DMS114 treated with DMSO at 0.1 percent for 48 hours (cell line): ENCODE data around the gene ALPK3.

ENCODE experiments used
- DNase-seq: peaks from one replicate; lab custom pipeline; 2025; ENCODE audit not compliant: unreplicated experiment; lab: John Stamatoyannopoulos, UW

Gene ALPK3

DNA sequence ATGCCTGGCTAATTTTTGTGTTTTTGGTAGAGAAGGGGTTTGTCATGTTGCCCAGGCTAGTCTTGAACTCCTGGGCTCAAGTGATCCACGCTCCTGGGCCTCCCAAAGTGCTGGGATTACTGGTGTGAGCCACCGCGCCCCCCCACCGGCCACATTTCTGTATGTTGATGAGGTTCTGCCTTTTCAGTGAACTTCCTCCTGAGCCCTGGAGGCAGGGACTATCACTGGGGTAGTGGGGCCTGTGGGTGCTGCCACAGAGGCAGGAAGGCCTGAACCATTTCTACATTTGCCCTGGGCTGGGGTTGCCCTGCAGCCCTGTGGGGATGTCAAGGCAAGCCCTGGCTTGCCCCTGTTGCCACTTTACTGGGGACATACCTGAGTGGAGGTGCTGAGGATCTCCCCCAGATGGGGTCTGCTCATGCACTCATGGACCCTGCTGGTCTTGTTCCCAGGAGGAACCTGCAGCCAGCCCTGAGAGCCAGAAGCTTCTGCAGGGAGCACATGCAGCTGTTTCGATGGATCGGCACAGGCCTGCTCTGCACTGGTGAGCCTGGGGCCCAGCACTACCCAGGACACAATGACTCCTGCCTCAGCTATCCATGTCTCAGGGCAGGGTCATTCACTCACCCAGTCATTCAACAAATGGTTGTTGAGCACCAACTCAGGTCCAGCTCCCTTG lies 73.0 kb downstream of the ALPK3 start:
- no peak for DNase-seq

DNA sequence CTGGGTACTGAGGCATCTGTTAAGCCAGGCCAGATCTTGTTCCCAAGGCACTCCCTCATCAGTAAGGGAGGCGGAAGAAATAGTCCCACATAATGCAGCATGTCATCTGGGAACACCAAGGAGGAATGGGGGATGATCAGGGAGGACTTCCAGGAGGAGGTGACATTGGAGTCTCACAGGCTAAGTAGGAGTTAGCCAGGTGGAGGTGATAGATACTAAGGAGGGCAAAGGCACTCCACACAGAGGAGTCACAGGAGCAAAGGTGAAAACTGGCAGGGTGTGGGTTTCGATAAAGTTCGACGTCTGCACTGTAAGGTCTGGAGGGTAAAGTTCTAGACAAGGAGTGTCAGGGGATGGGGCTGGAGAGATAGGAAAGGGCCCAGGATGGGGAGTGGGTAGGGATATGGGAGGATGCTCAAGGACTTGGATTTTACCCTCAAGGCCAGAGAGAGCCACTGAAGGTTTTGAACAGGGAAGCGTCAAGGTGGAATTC lies 73.6 kb downstream of the ALPK3 start:
- no peak for DNase-seq

- DNase-seq, result no peak
These were observed 74.2 kb downstream of the ALPK3 start for GRCh38 chr15:84891339-84891738.

DNA sequence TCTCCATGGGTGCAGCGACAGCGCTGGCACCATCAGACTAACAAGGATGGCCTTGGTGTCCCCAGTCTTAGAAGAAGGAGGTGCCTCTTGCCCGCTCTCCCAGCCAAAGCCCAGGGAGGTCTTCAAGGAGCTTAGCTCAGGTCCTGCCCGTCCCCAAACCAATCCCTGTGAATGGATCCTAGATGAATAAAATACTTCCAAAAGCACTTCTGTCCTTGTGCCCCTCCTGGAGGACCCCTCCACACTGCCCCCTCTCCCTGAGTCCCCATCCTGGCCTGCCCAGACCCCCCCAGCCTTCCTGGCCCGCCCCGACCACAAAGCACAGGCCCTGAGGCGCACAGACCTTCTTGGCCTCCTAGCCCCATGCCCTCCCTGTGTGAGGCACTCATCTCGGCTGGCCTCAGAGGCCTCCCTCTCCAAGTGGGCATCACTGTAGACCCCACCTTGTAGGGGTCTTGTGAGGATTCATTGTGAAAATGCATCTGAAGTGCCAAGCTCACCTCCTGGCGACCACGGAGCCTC lies 75.7 kb downstream of the ALPK3 start:
- DNase-seq, result no peak

- DNase-seq, result no peak
These were observed 76.5 kb downstream of the ALPK3 start for GRCh38 chr15:84893607-84894006.

DNA sequence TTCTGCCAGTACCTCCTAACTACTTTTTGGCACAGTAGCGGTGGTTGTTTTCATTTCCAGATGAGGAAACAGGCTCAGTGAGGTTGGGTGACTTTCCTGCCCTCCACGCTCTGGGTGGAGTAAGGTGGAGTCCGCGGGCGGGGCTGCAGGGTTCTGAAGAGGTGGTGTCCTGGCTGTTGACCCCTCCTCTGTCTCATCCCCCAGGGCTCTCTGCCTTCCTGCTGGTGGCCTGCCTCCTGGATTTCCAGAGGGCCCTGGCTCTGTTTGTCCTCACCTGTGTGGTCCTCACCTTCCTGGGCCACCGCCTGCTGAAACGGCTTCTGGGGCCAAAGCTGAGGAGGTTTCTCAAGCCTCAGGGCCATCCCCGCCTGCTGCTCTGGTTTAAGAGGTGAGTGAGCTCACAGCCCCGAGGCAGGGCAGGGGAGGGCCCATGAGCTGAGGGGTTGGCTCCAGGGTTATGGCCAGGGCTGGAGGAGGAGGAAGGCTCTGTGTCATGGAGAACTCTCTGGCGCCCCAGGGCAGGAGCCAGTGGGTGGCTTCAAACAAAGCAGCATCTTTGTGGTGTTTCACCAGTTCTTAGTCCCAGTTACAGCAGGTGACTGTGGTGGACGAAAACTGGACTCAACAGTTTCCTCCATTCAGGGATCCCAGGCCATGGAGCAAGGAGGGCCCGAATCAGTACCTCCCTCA lies 77.7 kb downstream of the ALPK3 start:
- DNase-seq, result no peak

DNA sequence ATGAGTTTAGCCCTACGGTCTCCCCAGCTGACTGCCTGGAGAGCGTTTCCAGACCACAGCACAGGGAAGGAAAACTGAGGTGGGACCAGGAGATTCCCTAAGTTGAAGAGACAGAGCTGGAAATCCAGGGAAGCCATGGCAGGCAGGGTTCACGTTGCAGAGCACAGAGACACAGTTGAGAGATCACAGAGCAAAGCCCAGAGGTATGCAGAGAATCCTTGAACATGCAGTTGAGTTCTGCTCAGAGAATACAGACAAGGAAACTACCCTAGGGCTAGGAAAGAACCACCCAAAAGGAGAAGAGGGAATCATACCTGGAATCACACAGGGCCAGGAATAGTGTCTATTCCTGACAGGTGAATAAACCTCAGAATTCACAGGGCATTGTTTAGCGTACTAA lies 81.6 kb downstream of the ALPK3 start:
- DNase-seq, result no peak

GRCh38 chr15:84899750-84900149 lies 82.6 kb downstream of the ALPK3 start:
- DNase-seq, result no peak

DNA sequence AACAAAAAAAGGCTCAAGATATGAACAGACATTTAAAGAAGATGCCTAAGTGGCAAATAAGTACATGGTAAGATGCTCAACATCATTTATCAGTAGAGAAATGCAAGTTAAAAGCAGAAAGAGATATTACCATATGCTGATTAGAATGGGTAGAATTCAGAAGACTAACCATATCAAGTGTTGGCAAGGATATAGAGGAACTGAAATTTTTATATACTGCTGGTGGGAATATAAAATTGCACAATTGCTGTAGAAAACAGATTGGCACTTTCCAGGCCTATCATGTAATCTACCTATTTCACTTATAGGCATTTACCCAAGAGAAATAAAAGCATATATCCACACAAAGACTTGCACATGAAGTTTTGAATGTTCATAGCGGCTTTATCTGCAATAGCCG lies 84.4 kb downstream of the ALPK3 start:
- no peak for DNase-seq

DNA sequence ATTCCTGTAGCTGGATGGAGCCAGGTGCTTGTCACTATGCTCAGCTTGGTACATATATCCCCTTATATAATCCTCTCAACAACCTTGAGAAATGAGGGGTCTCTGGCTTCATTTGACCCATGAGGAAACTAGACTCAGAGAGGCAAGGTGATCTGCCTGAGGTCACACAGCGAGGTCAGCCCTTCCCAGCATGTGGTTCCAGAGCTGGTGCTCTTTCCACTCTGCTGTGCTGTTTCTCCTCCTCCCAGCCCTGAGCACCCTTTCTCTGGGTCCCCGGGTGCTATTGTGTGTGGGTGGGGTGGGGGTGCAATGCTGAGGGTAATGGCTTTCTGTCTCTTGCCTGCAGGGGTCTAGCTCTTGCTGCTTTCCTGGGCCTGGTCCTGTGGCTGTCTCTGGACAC lies 86.6 kb downstream of the ALPK3 start:
- DNase-seq, result no peak

GRCh38 chr15:84904419-84904818 lies 87.3 kb downstream of the ALPK3 start:
- no peak for DNase-seq

GRCh38 chr15:84905016-84905916 lies 88.1 kb downstream of the ALPK3 start:
- DNase-seq, result no peak

DNA sequence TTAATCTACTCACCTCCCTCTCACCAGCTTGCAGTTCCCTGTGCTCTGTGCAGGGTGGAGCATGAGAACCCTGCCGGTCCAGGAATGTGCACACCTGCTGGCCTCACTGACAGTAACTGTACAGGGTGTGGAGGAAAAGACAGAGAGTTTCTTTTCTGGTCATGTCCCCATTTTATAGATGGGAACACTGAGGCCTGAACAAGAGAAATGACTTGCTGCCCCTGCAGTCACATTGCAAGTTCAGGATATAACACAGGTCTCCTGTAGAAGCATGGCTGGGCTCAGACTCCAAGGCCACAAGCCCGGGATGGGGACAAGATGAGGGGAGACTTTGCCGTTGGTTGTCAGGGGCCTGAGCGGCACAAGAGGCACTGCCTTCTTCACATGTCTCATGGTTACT lies 90.6 kb downstream of the ALPK3 start:
- no peak for DNase-seq

GRCh38 chr15:84908564-84908963 lies 91.4 kb downstream of the ALPK3 start:
- no peak for DNase-seq

DNA sequence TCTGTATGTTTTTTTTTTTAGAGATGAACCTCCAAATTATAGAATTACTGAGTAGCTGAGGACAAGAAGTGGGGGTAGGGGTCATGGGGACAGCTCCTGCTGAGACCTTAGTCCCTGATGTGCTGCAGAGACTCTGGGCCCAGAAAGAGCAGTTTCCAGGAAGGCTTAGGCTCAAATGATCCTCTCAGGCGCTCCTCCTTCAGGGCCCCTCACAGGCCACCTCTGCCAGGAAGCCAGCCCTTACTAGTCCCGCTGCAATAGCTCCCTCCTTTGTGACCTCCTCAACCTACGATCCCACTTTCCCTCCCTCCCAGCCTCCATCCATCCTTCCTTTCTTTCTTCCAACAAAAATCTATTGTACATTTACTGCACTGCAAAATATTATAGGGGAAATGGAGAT lies 91.9 kb downstream of the ALPK3 start:
- DNase-seq, result no peak

DNA sequence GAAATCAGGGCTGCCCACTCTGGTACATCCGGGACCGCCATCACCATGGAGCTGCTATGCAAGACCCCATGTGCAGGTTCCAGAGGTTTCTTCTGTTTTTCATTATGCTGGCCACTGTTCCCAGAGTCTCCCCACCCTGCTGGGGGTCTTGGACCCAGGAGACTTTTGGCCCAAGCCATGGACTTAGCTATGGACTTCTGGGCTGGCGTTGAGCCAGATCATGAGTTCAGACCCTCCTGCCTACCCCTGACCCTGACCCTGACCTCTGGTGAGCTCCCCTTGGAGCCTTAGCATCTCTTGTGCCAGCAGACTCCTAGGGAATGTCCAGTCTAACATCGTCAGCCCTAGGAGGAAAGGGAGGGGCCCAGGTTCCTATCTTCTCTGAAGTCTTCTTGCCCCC lies 92.6 kb downstream of the ALPK3 start:
- no peak for DNase-seq

- no peak for DNase-seq
These were observed 93.9 kb downstream of the ALPK3 start for GRCh38 chr15:84910928-84911623.

DNA sequence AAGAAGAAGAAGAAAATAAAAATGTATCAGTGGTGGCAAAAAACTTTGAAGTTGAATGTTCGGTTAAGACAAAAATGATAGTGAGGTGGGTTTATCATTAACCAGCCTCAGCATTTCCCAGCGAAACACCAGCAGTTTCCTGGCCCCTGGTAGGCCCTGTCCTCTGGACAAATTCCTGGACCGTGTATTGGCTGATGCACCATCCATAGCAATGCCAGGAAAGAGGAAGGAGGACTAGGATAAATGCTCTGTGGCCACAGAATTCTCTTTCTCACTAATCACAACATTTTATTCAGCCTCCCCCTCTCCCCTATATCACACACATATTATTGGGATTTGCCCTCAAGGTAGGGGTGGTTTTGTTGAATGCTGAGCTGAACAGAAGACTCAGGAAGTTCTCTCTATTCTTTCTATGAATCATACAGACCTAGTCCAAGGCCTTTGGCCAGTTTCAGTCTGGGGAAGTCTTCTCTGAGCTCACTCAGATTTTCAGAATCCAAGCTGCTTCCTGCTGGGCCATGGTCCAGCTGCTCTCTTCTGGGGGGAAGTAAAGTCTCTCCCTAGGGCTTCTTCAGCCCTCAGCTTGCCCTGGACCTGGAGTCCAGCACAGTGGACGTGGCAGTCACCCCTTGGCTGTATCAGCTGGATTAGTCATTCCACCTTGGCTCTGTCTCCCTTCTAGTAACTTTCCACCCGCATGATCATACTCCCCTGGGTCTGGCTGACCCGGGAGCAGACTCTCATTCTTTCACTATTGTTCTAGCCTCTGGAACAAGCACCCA lies 94.9 kb downstream of the ALPK3 start:
- DNase-seq, result no peak

- DNase-seq, result no peak
These were observed 96.2 kb downstream of the ALPK3 start for GRCh38 chr15:84913360-84913723.

- no peak for DNase-seq
These were observed 97.2 kb downstream of the ALPK3 start for GRCh38 chr15:84914351-84914750.
